OCI-LY3 (cell line): ENCODE results near the gene CC2D2A.

ENCODE experiments used
- H2AFZ ChIP-seq: fragments of 200-600, 300-600 bp; shearing (Covaris generic); 2 replicates; pipeline ENCODE4 v1.6.0; 2014; ENCODE audit warnings: antibody characterized with exemption, low read depth, low read length
- H3K27ac ChIP-seq: fragments of 200-600, 300-600 bp; sonication (generic); 2 replicates; pipeline ENCODE4 v1.5.1; 2014; ENCODE audit warnings: mild to moderate bottlenecking, low read length, moderate library complexity, mixed read lengths
- H3K27me3 ChIP-seq: fragments of 200-600, 300-600 bp; sonication (generic); 2 replicates; pipeline ENCODE4 v1.6.1; 2014; ENCODE audit warnings: low read depth, low read length, mixed read lengths
- H3K36me3 ChIP-seq: fragments of 200-600, 300-600 bp; sonication (generic); replicated peaks from 2 replicates; pipeline ENCODE3; 2014; ENCODE audit warnings: low read depth, low read length, mixed read lengths
- H3K4me1 ChIP-seq: fragments of 300-600, 200-600 bp; sonication (generic); 2 replicates; pipeline ENCODE4 v1.6.1; 2014; ENCODE audit warnings: low read length, mixed read lengths
- H3K4me2 ChIP-seq: fragments of 200-600, 300-600 bp; sonication (generic); 2 replicates; pipeline ENCODE4 v1.6.1; 2014; ENCODE audit warnings: low read length, mixed read lengths
- H3K4me3 ChIP-seq: fragments of 300-600, 200-600 bp; sonication (generic); 2 replicates; pipeline ENCODE4 v1.5.1; 2014; ENCODE audit warnings: antibody characterized with exemption, mild to moderate bottlenecking, low read length, moderate library complexity
- H3K79me2 ChIP-seq: fragments of 300-600, 200-600 bp; shearing (Covaris generic); 2 replicates; pipeline ENCODE4 v1.6.1; 2014; ENCODE audit warnings: mild to moderate bottlenecking, low read length, mixed read lengths
- H3K9ac ChIP-seq: fragments of 300-600, 200-600 bp; shearing (Covaris generic); 2 replicates; pipeline ENCODE4 v1.6.0; 2014; ENCODE audit warnings: mild to moderate bottlenecking, low read length, moderate library complexity
- H3K9me3 ChIP-seq: fragments of 200-600, 300-600 bp; shearing (Covaris generic); 2 replicates; pipeline ENCODE4 v1.6.1; 2014; ENCODE audit warnings: low read length, mixed read lengths; ENCODE audit not compliant: insufficient read depth
- H4K20me1 ChIP-seq: fragments of 200-600, 300-600 bp; sonication (generic); 2 replicates; pipeline ENCODE4 v1.6.1; 2016; ENCODE audit warnings: low read length, mixed read lengths; ENCODE audit not compliant: insufficient read depth
- EZH2phosphoT487 ChIP-seq: fragments of 200-600 bp; shearing (Covaris generic); IDR thresholded peaks from 2 replicates; pipeline ENCODE4 v1.6.1; 2018; ENCODE audit warnings: antibody characterized with exemption, mixed run types, low read depth
- TF ChIP-seq, protein P1 (sequence below): fragments of 200-600, 300-600 bp; sonication (generic); IDR thresholded peaks from 2 replicates; pipeline ENCODE4 v1.5.1; 2014; ENCODE audit warnings: antibody characterized with exemption, low read length, low read depth

CC2D2A gene

GRCh38 chr4:15502384-15502783 is 32.7 kb downstream of the CC2D2A start:
- no peak overlapping the region for H3K4me2 ChIP-seq
- H3K4me3 ChIP-seq, result no peak overlapping the region
- no peaks in the 10 kb centered on the region for H4K20me1 ChIP-seq
- no peak overlapping the region for H3K9ac ChIP-seq
- H2AFZ ChIP-seq, result no peak overlapping the region
- H3K27ac ChIP-seq, result no peak overlapping the region
- no peaks in the 10 kb centered on the region for H3K9me3 ChIP-seq
- TF ChIP-seq EZH2phosphoT487, result no peak
- TF ChIP-seq, protein P1, sequence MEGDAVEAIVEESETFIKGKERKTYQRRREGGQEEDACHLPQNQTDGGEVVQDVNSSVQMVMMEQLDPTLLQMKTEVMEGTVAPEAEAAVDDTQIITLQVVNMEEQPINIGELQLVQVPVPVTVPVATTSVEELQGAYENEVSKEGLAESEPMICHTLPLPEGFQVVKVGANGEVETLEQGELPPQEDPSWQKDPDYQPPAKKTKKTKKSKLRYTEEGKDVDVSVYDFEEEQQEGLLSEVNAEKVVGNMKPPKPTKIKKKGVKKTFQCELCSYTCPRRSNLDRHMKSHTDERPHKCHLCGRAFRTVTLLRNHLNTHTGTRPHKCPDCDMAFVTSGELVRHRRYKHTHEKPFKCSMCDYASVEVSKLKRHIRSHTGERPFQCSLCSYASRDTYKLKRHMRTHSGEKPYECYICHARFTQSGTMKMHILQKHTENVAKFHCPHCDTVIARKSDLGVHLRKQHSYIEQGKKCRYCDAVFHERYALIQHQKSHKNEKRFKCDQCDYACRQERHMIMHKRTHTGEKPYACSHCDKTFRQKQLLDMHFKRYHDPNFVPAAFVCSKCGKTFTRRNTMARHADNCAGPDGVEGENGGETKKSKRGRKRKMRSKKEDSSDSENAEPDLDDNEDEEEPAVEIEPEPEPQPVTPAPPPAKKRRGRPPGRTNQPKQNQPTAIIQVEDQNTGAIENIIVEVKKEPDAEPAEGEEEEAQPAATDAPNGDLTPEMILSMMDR, result no peak
- no peaks in the 10 kb centered on the region for H3K27me3 ChIP-seq
- no peaks in the 10 kb centered on the region for H3K36me3 ChIP-seq
- H3K4me1 ChIP-seq, result peaks cover 3% of the 10 kb centered on the region; the same call in 1 of the 2 replicates
- no peaks in the 10 kb centered on the region for H3K79me2 ChIP-seq

GRCh38 chr4:15504041-15504440 is 34.4 kb downstream of the CC2D2A start:
- H3K27me3 ChIP-seq, result no peaks in the 10 kb centered on the region
- no peak for TF ChIP-seq EZH2phosphoT487
- TF ChIP-seq, protein P1, result no peak

DNA sequence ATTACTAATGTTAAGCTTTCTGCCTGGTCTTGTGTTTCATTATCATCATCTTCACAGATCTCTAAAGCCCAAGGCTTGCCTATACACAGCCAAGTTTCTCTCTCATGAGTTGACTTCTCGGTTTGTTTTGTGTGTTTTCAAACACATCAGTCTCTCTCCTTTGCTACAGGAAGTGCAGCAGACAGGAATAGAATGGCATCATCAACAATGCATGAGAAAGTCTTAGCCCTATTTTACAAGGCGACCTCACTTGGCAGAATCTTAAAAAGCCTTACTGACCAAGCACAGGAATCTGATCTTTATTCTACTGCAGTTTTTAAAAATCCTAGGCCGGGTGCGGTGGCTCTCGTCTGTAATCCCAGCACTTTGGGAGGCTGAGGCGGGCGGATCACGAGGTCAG is 36.8 kb downstream of the CC2D2A start:
- H3K9ac ChIP-seq, result no peak overlapping the region
- H4K20me1 ChIP-seq, result no peaks in the 10 kb centered on the region
- no peaks in the 10 kb centered on the region for H3K36me3 ChIP-seq
- no peaks in the 10 kb centered on the region for H3K27me3 ChIP-seq
- H3K4me2 ChIP-seq, result no peak overlapping the region
- H3K9me3 ChIP-seq, result no peaks in the 10 kb centered on the region
- no peak overlapping the region for H2AFZ ChIP-seq
- H3K27ac ChIP-seq, result no peak overlapping the region
- H3K79me2 ChIP-seq, result no peaks in the 10 kb centered on the region
- TF ChIP-seq, protein P1, result no peak
- no peak for TF ChIP-seq EZH2phosphoT487
- H3K4me3 ChIP-seq, result no peak overlapping the region
- peaks cover 3% of the 10 kb centered on the region; the same call in 1 of the 2 replicates for H3K4me1 ChIP-seq

More at GRCh38 chr4:15504041-15504440, 34.4 kb downstream of the CC2D2A start:
- Histone ChIP-seq H3K27ac (no peak overlapping the region), H3K4me1 (peaks cover 3% of the 10 kb centered on the region; the same call in 1 of the 2 replicates), H4K20me1 (no peaks in the 10 kb centered on the region), H3K79me2 (no peaks in the 10 kb centered on the region), H3K4me2 (peak overlapping the region; percentile 47), H3K9ac (no peak overlapping the region), H3K36me3 (no peaks in the 10 kb centered on the region), H3K4me3 (peak overlapping the region; percentile 44), H2AFZ (no peak overlapping the region), H3K9me3 (no peaks in the 10 kb centered on the region)

DNA sequence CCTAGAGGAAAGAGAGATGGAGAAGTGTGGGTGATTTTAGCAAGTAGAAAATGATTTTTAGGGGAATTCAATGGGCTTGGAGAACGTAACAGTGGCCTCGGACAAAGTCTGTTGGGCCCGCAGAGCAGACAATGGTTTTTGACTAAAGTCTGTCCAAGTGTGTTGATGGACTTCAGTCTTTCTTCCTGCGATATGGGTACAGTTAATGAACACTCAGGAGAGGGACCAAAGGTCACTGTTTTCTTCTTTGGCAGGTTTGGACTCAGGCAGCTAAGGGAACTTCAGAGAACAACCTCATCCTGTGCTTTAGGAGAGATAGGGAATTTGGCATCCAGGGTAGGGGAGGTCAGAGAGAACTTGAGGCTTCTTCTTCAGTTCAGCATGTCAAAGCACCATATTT is 38.0 kb downstream of the CC2D2A start:
- Histone ChIP-seq H2AFZ (no peak overlapping the region), H3K27me3 (no peaks in the 10 kb centered on the region), H3K9ac (no peak overlapping the region), H3K9me3 (no peaks in the 10 kb centered on the region), H3K4me3 (no peak overlapping the region), H3K27ac (no peak overlapping the region), H3K4me1 (peaks cover 3% of the 10 kb centered on the region; the same call in 1 of the 2 replicates), H3K4me2 (no peak overlapping the region), H3K36me3 (no peaks in the 10 kb centered on the region), H4K20me1 (no peaks in the 10 kb centered on the region), H3K79me2 (no peaks in the 10 kb centered on the region)
- TF ChIP-seq, protein P1, result no peak
- TF ChIP-seq EZH2phosphoT487, result no peak
